ENCODE results near the gene LARP4B.

Gene LARP4B

DNA sequence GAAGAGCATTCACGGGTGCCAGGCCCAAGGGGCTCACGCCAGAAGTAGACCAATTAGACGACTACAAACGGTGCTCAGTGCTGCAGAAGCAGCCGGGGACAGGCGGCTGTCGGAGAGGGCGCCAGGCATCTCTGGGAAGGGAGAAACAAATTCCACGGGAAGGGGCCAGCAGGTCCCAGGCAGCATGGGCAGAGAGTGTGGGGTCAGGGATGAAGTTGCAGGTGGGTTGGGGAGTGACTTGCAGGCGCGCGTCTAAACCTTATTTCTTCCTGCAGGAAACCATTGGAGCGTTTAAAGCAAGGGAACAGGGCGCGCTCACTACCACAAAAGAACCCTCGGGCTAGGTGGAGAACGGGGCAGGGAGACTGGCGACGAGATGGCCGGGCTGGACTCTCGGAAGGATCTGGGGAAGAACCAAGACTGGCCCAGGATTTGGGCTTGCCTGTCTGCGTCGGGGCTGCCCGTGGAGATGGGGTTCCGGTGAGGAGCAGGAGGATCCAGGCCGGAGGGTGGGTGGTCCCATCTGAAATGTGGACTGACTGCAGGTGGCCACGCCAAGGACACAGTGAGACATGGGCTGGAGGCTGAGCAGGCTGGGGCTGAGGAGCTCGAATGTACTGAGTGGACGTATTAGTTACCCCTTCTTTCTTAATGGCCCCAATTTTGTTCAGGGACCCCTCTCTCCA is 125.7 kb downstream of the LARP4B start:
- DNase-seq, result no peak

DNA sequence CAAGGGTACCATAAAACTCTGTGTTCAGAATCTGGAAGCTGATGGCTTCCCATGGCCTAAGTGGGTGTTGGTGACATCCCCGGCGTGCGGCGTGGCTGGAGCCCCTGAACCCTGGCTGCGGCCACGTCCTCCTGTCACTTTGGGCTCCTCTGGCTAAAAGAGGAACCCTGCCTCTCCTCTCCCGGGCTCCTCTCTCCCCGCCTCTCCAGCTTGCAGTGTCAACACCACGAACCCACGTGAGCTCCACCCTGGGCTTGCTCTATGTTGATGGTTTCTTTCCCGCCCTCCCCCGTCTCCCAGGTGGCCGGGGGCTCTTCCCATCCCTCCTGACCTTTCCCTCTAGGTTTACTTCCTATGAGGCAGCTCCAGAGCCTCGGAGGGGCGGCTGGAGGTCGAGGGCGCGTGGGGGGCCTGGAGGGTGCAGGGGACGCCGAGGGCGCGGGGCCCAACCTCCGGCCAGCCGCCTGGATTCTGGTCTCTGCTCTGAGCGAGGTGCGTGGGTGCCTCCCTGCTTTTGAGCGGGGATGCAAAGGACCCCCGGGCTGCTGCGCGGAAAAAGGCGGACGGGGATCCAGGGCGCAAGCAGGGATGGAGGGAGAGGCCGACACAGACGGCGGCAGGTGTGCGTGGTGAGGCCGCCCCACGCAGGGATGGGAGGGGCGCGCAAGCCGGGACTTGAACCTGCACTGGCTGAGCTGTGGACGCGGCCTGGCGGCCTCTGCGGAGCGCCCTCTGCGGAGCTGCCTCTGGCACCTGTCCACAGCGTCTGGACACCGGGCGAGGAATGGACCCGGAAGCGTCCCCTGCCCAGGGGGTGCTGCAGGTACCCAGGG is 126.5 kb downstream of the LARP4B start:
- DNase-seq, result no peak

DNA sequence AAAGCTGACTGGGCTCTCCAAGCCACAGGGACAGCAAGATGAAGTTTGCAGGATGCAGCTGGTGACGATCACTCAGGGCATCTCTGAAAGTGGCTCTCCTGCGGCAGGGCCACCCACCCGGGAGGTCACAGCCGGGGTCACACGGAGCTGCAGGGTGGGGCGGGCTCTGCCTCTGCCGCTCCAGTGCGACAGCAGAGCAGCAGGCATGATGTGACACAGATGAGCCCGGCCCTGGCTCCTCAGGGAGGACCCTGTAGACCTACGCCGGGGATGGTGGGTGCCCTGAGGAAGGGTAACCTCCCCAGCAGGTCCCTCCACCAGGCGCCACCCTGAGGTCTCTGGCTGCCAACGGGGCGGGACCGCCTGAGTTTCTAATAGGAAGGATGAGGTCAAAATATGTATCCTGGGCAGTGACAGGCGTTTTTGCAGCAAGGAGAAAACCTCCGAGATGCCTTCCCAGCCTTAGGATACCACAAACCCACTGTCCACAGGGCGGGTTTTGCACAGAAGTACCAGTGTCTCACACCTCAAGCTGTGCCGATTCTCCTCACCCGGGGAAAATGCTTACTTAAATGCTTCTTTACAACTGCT is 127.2 kb downstream of the LARP4B start:
- no peak for DNase-seq

DNA sequence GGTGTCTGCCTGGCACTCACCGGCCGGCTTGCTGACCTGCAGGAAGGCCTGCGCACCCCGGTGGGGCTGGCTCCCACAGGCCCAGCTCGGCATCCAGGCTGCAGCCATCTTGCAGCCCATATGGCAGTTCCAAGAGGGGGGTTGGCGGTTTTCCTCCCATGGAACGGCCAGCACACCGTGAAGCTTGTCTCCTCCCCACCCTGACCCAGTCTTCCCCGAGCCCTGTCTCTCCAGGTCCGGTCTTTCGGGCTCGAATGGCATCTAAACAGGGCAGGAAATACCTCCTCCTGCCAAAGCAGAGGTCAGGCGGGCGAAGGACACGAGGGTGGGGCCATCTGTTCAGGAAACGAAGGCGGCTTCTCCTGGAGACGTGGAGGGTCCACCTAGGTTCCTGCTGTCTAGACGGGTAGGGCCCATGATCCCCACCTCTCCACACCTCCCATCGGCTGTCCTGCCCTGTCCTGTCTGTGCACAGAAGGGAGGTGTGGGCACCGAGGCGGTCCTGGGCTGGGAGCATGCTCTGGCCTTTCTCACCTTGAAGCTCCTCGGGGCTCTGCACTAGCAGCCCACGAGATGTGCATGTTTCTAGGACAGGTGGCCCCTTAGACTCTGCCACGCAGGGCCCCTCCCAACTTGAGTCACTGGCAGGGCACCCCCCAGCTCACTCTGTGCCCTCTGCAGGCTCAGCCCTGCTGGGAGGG is 128.3 kb downstream of the LARP4B start:
- DNase-seq, result no peak

DNA sequence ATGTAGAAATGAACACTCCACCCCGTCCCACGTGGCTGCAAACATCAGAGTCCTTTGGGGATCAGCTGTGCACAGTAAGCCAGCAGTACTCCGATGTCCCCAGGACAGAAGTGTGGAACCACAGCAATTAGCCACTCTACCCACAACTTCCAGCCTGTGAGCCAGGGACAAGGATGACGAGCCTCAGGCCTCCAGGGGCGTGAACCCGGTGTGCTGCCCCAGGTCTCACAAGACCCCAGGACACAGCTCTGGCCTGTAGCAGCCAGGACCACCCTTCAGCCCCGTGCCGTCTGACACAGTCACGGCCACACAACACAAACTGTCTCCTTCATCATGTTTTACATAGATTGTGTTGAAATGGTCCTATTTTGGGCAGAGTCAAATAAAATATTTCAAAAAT is 129.0 kb downstream of the LARP4B start:
- no peak for DNase-seq

DNA sequence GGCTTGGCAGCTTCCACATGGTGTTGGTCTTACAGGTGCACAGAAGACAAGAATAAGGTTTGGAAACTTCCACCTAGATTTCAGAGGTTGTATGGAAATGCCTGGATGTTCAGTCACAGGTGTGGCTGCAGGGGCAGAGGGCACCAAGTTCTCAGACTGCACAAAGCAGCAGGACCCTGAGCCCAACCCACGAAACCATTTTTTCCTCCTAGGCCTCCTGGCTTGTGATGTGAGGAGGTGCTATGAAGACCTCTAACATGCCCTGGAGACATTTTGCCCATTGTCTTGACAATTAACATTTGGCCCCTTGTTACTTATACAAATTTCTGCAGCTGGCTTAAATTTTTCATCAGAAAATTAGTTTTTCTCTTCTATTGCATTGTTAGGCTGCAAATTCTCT is 134.3 kb downstream of the LARP4B start:
- no peak for DNase-seq

DNA sequence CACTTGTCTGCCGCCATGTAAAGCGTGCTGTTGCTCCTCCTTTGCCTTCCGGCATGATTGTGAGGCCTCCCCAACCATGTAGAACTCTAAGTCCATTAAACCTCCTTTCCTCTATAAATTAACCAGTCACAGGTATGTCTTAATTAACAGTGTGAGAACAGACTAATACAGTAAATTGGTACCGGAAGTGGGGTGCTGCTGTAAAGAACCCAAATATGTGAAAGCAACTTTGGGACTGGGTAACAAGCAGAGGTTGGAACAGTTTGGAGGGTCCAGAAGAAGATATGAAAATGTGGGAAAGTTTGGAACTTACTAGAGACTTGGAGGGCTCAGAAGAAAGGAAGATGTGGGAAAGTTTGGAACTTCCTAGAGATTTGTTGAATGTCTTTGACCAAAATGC is 135.3 kb downstream of the LARP4B start:
- DNase-seq, result no peak

DNA sequence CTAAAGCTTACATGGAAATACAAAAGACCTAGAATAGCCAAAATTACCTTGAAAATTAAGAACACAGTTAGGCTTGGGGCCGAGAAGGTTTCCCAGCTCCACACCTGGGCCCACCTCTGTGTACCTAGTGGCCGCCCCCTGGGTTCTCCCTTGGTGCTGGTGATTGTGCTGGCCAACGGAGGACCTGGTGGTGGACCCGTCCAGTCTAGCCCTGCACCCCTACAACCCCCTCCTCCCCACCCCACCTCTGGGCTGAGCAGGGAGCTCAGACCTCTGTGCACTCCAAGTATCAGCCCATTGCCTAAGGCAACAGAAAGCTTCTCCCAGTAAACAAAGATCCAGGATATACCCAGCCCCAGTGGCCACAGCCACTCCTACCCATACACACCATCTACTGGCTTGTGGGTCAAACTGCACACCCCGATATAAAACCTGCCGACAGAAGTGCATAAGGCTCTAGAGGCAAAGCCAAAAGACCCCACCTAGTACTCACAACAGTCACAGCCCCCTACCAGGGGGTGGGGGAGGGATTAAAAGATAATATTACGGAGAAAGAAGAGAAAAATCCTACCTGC is 137.0 kb downstream of the LARP4B start:
- no peak for DNase-seq

DNA sequence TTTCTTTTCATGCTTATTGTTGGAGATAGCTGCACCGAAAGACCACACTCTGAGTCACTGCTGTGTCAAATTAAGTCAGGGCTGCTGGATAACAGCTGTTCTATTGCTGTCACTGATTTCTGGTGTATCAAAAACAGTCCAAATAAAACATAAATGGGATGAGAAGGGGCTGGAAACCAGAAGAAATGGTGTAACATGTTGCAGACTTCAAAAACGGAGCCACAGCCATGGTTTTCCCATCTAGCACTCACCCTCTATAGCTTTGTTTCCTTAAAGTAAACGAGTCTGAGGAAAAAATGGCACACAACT is 138.8 kb downstream of the LARP4B start:
- no peak for DNase-seq

DNA sequence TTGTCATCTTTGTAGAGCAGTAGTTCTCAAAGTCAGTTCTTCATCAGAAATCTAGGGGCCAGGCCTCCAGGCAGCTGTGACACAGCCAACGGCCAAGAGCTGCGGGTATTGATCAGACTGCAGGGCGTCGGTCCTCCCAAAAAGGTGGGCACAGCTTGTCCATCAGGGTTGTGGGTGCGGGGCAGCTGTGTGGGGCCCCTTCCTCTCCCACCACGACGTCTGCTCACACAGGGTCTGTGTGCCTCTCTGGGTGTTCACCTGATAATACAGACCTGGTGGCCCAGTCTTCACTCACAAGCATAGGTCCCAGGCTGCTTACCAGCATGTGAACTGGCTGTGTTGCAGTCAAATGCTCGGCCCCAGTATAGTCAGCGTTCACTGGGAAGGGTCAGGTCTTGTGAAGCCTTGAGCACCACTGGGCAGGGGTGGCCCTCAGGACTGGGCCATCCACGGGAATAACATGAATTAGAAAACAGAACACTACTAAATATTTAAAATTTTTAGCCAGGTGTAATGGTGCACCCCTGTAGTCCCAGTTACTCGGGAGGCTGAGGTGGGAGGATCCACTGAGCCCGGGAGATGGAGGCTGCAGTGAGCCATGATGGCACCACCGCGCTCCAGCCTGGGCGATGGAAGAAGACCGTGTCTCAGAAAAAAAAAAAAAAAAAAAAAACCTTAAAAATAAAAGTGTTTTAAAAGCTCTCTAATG is 139.3 kb downstream of the LARP4B start:
- no peak for DNase-seq

DNA sequence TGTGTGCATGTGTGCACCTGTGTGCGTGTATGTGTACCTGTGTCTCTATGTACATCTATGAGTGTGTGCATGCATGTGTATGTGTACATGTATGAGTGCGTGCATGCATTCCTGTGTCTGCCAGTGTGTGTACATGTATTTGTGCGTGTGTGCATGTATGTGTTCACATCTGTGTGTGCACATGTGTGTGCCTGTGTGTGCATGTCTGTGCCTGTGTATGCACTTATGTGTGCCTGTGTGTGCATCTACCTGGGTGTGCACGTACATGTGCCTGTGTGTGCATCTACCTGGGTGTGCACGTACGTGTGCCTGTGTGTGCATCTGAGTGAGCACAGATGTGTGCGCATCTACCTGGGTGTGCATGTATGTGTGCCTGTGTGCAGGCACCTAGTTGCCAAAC is 139.9 kb downstream of the LARP4B start:
- DNase-seq, result no peak

DNA sequence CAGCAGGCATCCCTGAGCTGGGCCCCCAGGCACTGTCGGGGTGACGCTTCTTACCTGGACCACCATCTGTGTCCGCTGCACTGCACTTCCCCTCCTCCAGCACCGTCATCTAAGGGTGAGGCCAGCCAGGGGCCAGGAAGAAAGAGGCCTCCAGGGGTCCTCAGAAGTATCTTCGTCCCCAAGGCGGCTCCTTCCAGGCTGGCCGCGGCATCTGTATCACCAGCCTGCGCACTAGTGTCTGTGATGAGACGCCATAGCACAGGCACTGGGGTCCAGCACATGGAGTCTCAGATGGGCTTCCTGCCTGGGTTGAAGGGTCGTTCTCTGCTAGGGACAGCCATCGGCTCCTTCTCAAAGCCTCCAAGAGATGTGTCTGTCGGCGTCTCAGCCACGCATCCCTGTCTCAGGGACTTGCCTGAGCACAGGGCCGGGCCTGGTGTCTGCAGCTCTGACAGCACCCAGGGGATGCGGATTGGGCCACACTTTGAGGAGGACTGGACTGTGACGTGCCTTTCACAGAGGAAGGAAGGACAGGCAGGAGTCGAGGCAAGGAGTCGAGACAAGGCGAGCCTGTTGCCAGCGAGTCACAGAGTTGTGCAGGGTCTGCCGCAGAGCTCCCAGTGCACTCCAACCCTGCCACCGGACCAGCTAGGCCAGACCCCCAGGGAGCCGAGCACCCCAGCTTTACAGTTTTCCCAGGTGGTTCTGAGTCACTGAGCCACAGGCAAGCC is 140.5 kb downstream of the LARP4B start:
- DNase-seq, result no peak

DNA sequence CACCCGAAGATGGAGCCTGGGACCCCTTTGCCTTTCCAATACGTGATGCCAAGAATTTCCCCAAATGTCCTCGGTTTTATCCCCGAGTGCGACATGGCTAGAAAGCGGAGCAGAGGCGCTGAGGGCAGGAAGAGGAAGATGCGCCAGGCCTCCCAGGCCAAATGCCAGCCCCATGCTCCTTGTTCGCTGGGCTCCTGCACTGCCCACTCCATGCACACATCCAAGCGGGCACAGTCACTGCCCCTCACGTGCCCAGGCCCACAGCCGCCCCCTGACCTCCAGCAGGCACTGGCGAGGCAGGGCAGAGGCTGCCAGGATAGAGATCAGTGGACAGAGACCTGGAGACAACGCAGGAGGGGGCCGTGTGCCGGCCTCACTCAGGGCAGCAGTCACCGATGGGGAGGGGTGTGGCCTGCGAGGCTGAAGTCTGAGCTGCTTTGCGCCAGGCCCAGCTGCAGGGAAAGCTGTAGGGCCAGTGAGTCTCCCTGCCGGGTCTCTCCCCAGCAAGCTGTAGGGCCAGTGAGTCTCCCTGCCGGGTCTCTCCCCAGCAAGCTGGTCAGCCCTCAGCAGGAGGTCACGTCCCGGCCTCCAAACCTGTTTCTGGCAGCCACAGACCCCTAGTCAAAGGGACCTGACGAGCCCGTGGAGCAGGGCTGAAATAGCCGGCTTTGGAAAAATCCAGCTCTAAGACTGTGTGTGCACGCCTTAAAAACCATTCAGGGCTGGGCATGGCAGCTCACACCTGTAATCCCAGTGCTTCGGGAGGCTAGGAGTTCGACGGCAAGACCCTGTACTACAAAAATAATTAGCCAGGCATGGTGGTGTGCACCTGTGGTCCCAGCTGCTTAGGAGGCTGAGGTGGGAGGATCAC is 141.4 kb downstream of the LARP4B start:
- no peak for DNase-seq

DNA sequence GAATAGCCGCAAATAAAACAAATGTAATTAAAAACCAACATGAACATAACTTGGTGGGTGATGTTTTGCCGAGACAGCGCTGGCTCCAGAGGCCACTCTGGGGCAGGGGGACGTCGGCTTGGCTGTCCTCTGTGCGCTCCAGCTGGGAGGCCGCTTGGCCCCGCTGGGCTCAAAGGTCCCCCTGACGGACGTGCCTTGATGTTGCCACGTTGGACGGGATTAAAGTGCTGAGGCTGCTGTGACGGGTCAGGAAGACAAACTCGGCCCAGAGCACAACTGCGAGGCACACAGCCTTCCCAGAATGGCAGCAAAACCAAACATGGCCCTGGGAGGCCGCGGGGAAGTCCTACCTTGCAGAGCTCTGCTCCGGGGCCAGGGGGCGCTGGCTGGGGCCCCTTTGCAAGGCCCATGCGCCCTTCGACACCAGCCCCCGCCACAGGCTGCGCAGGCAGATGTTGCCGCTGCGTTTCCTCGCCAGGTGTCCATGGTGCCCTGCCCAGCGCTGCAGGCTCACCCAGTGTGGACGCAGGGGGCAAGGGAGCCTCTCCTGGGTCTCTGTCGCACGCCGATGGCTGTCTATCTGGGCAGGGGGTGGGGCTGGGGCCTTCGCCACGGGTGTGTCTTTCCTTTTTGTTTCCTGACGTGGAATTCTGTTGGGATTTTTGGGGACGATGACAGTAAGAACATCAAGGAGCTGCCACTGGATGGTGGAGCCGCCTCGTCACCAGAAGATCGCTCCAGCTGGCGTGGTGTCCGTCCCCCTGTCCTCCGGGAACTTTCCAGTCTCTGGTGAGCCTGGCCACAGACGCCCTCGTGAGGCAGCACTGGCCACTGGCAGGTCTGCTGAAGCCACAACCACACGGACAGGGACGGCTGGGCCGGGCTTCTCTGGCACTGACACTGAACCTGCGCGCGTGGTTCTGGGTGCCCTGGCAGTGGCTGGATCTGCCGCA is 142.4 kb downstream of the LARP4B start:
- DNase-seq, result no peak

DNA sequence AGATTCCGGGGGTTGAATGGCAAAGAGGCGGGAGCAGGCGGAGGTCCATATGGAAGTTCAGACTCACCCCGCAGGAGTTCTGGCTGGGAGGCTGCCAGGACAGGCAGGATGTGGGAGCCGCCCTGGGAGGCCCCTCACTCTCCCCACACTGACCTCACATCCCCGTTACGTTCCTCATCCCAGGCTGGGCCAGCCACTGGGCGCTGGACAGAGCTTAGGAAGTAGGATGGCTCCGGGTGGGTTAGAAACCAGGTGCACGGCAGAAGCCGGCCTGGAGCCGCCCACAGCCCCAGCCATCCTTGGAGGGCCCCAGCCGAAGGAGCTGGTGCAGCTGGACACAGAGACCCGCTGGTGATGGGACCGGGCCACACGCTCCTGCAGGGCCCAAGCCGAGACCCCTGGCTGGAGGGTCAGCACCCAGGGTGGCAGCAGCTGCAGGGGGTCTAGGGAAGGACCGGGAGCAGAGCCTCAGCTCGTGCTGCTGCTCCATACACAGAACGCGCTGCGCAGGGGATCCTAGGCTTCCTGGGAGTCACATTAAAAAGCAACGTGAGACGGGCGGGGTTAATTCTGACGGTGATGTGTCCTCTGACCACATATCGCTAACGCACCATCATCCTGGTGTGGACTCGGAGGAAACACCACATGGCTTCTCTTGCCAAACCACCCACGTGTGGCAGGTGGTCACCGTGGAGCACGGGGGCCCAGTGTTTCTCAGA is 143.4 kb downstream of the LARP4B start:
- no peak for DNase-seq

DNA sequence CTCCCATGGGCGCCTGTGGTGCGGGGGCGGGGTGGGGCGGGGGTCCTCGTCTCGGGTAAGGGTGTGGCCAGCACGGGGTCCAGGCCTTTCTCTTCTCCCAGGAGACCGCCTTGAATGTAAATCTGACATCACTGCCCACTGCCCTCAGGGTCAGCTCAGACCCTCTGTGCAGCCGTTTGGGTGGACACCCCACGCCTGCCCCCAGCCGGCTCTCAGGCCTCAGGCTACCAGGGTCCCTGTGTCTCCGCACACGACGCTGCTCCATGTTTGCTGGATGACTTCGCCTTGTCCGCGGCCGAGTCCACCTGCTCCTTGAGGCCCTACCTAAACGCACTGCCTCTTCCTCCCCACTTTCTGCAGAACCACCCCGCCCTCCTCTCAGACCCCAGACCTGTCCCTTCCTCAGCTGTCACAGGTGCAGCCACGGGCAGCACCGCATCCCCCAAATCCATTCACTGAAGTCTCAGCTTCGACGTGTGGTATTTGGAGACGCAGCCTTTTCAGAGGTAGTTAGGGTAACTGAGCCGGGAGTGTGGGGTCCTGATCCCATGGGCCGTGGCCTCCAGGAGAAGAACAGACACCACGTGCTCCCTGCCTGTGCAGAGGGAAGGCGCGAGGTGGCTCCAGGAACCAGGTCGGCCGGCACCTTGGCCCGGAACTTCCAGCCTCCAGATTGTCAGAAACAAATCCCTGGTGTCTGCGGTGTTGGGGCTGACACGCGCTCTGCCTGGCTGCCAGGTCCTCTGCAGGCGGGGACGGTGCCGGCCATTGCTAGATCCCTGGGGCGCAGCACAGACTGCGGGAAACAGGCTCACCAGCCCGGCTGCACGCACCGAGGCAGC is 144.7 kb downstream of the LARP4B start:
- DNase-seq, result no peak

DNA sequence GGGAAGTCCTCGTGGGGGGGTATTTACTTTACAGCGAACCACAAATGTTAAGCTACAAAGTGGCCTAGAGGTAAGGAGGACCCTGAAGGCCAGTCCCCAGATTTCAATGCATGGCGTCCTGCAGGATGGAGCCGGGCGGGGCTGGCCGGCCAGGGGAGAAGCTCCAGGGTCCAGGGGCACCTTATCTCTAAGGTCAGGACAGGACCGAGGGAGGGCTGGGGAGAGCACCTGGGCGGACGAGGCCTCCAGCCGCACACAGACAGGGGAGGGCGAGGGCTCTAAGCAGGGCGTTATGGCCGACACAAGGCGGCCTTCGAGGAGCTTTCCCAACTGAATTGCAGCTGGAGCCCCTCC is 145.7 kb downstream of the LARP4B start:
- no peak for DNase-seq

Measured in effector CD4-positive, alpha-beta T cell (primary cell).